Hepatocyte (in vitro differentiated cells): ENCODE results near the gene SLC38A11. TPM values are rescaled to one million over a fixed set of nuclear protein-coding genes. Genes with fewer than 3 reads are reported as not detected.

Source experiments
- DNase-seq: peaks from one replicate; pipeline ENCODE4 v3.0.0-alpha.2; 2016; ENCODE audit warnings: low spot score
- H2AFZ ChIP-seq: fragments of 200-600 bp; sonication (generic); 2 replicates; pipeline ENCODE4 v1.6.0; 2016; ENCODE audit warnings: antibody characterized with exemption, mild to moderate bottlenecking
- H3K27ac ChIP-seq: fragments of 200-600 bp; sonication (generic); 2 replicates; pipeline ENCODE4 v1.5.1; 2016; ENCODE audit warnings: mild to moderate bottlenecking
- H3K27me3 ChIP-seq: fragments of 200-600 bp; sonication (generic); 2 replicates; pipeline ENCODE4 v1.6.1; 2016
- H3K36me3 ChIP-seq: fragments of 200-600 bp; sonication (generic); replicated peaks from 2 replicates; pipeline ENCODE4 v1.5.1; 2016; ENCODE audit warnings: low read depth; ENCODE audit not compliant: insufficient read depth
- H3K4me1 ChIP-seq: fragments of 200-600 bp; sonication (generic); 2 replicates; pipeline ENCODE4 v1.5.1; 2016; ENCODE audit warnings: mild to moderate bottlenecking, moderate library complexity; ENCODE audit not compliant: insufficient read depth
- H3K4me2 ChIP-seq: fragments of 200-600 bp; sonication (generic); 2 replicates; pipeline ENCODE4 v1.6.0; 2016
- H3K4me3 ChIP-seq: fragments of 200-600 bp; sonication (generic); 2 replicates; pipeline ENCODE4 v1.5.1; 2016; ENCODE audit warnings: mild to moderate bottlenecking
- H3K79me2 ChIP-seq: fragments of 200-600 bp; sonication (generic); 2 replicates; pipeline ENCODE4 v1.6.0; 2017; ENCODE audit warnings: mild to moderate bottlenecking
- H3K9me2 ChIP-seq: fragments of 200-600 bp; sonication (generic); replicated peaks from 2 replicates; pipeline ENCODE4 v1.6.0; 2017; ENCODE audit warnings: mild to moderate bottlenecking; ENCODE audit not compliant: insufficient read depth
- H3K9me3 ChIP-seq: fragments of 200-600 bp; sonication (generic); 2 replicates; pipeline ENCODE4 v1.5.1; 2016; ENCODE audit warnings: low read depth, mild to moderate bottlenecking
- H4K20me1 ChIP-seq: fragments of 200-600 bp; sonication (generic); 2 replicates; pipeline ENCODE4 v1.6.0; 2016; ENCODE audit warnings: mild to moderate bottlenecking; ENCODE audit not compliant: insufficient read depth, poor library complexity, severe bottlenecking
- EZH2 ChIP-seq: fragments of 200-600 bp; sonication (generic); IDR thresholded peaks from 2 replicates; pipeline ENCODE4 v1.6.1; 2016; ENCODE audit warnings: antibody characterized with exemption, mild to moderate bottlenecking, borderline replicate concordance
- EZH2phosphoT487 ChIP-seq: fragments of 200-600 bp; sonication (generic); IDR thresholded peaks from one replicate; pipeline ENCODE4 v1.6.1; 2018; ENCODE audit warnings: antibody characterized with exemption, mild to moderate bottlenecking, low read depth, moderate library complexity; ENCODE audit not compliant: unreplicated experiment, severe bottlenecking
- WGBS: methylation state at CpG from one replicate; pipeline ENCODE4 v1.1.6; 2016; ENCODE audit warnings: low lambda C conversion rate; ENCODE audit errors: missing lambda C conversion rate; 5-methylcytosine and 5-hydroxymethylcytosine counted together
- polyA plus RNA-seq: library from polyadenylated mRNA; unstranded; fragments of >200 nt; fragmentation: Nextera tagmentation; extraction: Ambion mirVana; gene quantifications from 2 replicates; pipeline ENCODE4 v1.2.1, GENCODE V29; 2016
- total RNA-seq: library from RNA; depleted of rRNA; stranded (reverse); fragments of >200 nt; gene quantifications from 2 replicates; pipeline ENCODE4 v1.2.3, GENCODE V29; 2014
- TF ChIP-seq, protein P1 (sequence below): fragments of 200-600 bp; sonication (generic); IDR thresholded peaks from 2 replicates; pipeline ENCODE4 v1.5.1; 2016; ENCODE audit warnings: antibody characterized with exemption, mild to moderate bottlenecking; ENCODE audit not compliant: poor library complexity

Gene SLC38A11
- total and polyA plus RNA-seq, 2 experiments from 2014 or later: 7.7 to 8.4 TPM

DNA sequence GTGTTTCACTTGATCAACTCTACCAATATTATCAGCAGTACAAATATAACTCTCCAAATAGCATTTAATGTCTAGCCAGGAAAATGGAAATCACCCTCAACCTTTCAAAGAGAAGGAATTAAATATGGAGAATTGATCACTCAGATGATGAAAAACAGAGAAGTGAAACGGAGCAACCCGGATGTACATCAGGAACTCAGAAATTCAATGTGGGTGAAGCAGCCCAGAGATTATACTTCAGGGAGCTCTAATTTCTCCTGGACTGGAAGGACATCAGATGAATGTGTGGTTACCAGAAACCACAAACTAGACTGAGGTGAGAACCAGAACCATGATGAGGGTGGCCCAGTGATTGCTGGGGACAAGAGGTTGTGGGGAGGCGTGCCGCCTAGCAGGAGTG, 78.2 kb downstream of the SLC38A11 start:
- no peak for DNase-seq
- Histone ChIP-seq H3K9me3 (no peaks in the 10 kb centered on the region), H3K9me2 (no peaks in the 10 kb centered on the region), H3K4me2 (no peak overlapping the region), H3K4me3 (no peak overlapping the region), H3K27ac (no peak overlapping the region), H3K79me2 (no peaks in the 10 kb centered on the region), H3K36me3 (no peaks in the 10 kb centered on the region), H3K27me3 (no peaks in the 10 kb centered on the region), H2AFZ (no peak overlapping the region), H3K4me1 (no peaks in the 10 kb centered on the region), H4K20me1 (no peaks in the 10 kb centered on the region)
- 98% methylated on average over 4 of the region's 4 CpGs for WGBS
- TF ChIP-seq EZH2phosphoT487 (no peak), EZH2 (no peak)
- TF ChIP-seq, protein P1, sequence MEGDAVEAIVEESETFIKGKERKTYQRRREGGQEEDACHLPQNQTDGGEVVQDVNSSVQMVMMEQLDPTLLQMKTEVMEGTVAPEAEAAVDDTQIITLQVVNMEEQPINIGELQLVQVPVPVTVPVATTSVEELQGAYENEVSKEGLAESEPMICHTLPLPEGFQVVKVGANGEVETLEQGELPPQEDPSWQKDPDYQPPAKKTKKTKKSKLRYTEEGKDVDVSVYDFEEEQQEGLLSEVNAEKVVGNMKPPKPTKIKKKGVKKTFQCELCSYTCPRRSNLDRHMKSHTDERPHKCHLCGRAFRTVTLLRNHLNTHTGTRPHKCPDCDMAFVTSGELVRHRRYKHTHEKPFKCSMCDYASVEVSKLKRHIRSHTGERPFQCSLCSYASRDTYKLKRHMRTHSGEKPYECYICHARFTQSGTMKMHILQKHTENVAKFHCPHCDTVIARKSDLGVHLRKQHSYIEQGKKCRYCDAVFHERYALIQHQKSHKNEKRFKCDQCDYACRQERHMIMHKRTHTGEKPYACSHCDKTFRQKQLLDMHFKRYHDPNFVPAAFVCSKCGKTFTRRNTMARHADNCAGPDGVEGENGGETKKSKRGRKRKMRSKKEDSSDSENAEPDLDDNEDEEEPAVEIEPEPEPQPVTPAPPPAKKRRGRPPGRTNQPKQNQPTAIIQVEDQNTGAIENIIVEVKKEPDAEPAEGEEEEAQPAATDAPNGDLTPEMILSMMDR: no peak

DNA sequence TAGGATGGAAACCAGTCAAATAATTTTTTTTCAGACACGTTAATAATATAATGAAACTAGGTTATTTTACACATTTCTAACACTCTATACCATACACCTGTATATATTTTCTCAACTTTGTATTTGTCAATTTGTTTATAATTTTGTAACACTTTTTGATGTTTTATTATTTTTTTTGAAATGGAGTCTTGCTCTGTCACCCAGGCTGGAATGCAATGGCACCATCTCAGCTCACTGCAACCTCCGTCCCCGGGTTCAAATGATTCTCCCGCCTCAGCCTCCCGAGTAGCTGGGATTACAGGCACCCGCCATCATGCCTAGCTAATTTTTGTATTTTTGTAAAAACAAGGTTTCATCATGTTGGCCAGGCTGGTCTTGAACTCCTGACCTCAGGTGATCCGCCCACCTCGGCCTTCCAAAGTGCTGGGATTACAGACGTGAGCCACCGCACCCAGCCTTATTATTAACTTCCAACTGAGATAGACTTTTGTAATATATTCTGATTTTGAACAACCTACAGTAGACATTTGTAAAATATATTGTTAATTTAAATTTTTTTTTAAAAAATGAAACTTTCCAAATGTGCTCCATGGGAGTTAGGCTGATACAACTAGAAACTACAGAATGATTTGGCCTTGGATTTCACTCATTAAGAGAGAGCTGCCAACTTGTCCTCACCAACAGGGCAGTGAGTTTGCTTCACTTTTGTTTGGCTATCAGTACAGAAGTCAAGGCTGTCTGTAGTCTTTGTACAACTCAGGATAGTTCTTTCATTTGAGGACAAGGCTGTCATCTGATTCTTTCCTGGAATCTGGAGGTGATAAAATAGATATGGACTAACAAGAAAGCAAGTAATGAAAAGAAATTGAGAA, 79.8 kb downstream of the SLC38A11 start:
- Histone ChIP-seq H3K4me1 (no peaks in the 10 kb centered on the region), H4K20me1 (no peaks in the 10 kb centered on the region), H3K4me3 (no peak overlapping the region), H3K27ac (no peak overlapping the region), H3K9me2 (no peaks in the 10 kb centered on the region), H3K9me3 (no peaks in the 10 kb centered on the region), H3K27me3 (no peaks in the 10 kb centered on the region), H2AFZ (no peak overlapping the region), H3K79me2 (no peaks in the 10 kb centered on the region), H3K36me3 (no peaks in the 10 kb centered on the region), H3K4me2 (no peak overlapping the region)
- no peak for DNase-seq
- TF ChIP-seq EZH2phosphoT487: no peak
- TF ChIP-seq, protein P1: no peak
- no peak for TF ChIP-seq EZH2
- 91% methylated on average over 10 of the region's 10 CpGs for WGBS

- WGBS: 88% methylated on average over 9 of the region's 9 CpGs
- Histone ChIP-seq H3K27me3 (no peaks in the 10 kb centered on the region), H2AFZ (no peak overlapping the region), H3K4me1 (no peaks in the 10 kb centered on the region), H3K4me3 (no peak overlapping the region), H3K9me2 (no peaks in the 10 kb centered on the region), H4K20me1 (no peaks in the 10 kb centered on the region), H3K9me3 (no peaks in the 10 kb centered on the region), H3K27ac (no peak overlapping the region), H3K4me2 (no peak overlapping the region), H3K79me2 (no peaks in the 10 kb centered on the region), H3K36me3 (no peaks in the 10 kb centered on the region)
- no peak for DNase-seq
- TF ChIP-seq EZH2phosphoT487 (no peak), EZH2 (no peak)
- TF ChIP-seq, protein P1: no peak
These were observed 82.0 kb downstream of the SLC38A11 start for GRCh38 chr2:164873210-164873908.
